22Rv1 (cell line): ENCODE data around the gene SLC35B4.

Experiments used
- ZFX ChIP-seq: fragments of 450-650 bp; IDR thresholded peaks from 2 replicates; pipeline ENCODE4 v1.6.1; 2017; ENCODE audit warnings: antibody characterized with exemption, borderline replicate concordance
- TF ChIP-seq, protein P1 (sequence below): fragments of 450-650 bp; IDR thresholded peaks from 2 replicates; pipeline ENCODE4 v1.5.1; 2017; ENCODE audit warnings: mild to moderate bottlenecking

DNA sequence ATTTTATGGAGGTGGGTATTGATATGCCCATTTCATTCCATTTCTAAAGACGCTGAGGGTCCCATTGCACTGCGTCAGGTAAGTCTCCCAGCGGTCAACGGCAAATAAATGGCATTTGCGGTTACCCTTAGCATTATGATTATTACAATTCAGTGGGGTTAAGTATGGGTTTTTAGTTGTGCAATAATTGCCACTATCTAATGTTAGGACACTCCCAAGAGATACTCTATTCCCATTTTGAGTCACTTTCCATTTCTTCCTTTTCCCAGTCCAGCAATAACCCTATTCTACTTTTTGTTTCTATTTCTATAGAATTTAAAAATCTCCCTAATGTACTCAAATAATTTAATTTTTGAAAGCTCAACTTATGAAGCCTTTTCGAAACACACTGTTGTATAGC lies 4.0 kb downstream of the SLC35B4 start:
- TF ChIP-seq, protein P1, sequence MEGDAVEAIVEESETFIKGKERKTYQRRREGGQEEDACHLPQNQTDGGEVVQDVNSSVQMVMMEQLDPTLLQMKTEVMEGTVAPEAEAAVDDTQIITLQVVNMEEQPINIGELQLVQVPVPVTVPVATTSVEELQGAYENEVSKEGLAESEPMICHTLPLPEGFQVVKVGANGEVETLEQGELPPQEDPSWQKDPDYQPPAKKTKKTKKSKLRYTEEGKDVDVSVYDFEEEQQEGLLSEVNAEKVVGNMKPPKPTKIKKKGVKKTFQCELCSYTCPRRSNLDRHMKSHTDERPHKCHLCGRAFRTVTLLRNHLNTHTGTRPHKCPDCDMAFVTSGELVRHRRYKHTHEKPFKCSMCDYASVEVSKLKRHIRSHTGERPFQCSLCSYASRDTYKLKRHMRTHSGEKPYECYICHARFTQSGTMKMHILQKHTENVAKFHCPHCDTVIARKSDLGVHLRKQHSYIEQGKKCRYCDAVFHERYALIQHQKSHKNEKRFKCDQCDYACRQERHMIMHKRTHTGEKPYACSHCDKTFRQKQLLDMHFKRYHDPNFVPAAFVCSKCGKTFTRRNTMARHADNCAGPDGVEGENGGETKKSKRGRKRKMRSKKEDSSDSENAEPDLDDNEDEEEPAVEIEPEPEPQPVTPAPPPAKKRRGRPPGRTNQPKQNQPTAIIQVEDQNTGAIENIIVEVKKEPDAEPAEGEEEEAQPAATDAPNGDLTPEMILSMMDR, result no peak
- TF ChIP-seq ZFX, result no peak
